ENCODE measurements around the gene SERPINE2.

SERPINE2 gene

DNA sequence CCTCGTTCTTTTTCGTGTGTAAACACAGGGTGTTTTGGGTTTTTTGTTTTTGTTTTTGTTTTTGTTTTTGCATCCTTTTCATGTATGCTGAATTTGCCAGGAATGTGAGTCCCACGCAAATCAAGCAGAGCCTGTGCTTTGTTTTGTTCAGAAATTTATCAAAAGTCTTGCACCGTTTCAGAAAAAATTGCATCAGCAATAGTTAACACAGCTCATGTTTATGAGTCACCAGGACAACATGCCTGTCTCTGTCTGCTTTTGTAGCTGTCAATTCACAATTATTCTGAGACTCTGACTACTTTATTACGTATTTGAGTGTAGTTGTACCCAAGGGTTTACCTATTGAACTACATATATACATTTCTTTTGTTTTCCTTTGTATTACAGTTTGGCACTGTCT, 43.5 kb downstream of the SERPINE2 start:
- no peak overlapping the region for H3K4me3 ChIP-seq (ENCODE audit: low read depth, low read length)
- TF ChIP-seq, protein P1, sequence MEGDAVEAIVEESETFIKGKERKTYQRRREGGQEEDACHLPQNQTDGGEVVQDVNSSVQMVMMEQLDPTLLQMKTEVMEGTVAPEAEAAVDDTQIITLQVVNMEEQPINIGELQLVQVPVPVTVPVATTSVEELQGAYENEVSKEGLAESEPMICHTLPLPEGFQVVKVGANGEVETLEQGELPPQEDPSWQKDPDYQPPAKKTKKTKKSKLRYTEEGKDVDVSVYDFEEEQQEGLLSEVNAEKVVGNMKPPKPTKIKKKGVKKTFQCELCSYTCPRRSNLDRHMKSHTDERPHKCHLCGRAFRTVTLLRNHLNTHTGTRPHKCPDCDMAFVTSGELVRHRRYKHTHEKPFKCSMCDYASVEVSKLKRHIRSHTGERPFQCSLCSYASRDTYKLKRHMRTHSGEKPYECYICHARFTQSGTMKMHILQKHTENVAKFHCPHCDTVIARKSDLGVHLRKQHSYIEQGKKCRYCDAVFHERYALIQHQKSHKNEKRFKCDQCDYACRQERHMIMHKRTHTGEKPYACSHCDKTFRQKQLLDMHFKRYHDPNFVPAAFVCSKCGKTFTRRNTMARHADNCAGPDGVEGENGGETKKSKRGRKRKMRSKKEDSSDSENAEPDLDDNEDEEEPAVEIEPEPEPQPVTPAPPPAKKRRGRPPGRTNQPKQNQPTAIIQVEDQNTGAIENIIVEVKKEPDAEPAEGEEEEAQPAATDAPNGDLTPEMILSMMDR (IDR thresholded peaks at IDR 0.05; ENCODE audit: control insufficient read depth, extremely low read depth, insufficient read depth), result no peak
- no peak for DNase-seq (ENCODE audit: low read depth)

DNA sequence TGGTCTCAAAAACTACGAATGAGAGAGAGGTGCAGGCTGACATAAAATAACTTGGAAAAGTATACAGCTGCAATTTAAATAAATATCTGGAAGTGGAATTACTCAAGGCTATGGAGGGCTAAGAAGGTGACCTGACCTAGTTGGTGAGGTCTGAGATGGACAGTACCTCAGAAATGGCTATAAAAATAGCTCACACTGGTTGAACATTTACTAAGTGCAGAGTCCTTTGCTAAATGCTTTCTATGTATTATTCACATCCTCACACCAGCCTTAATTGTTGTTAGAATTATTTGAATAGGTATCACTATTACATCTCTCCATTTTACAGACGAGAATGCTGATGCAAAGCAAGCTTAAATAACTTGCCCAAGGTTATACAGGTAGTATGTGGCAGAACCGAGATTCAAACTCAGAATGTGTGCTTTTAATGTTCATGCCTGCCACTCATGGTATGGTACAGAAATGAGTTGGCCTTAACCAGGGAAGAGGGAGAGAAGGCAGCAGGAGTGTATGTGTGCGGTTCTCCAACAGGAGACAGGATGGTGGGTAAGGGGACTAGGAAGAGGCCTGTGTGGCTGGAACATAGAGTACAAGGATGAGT, 44.4 kb downstream of the SERPINE2 start:
- TF ChIP-seq, protein P1 (IDR thresholded peaks at IDR 0.05; ENCODE audit: control insufficient read depth, extremely low read depth, insufficient read depth), result no peak
- no peak for DNase-seq (ENCODE audit: low read depth)
- H3K4me3 ChIP-seq (ENCODE audit: low read depth, low read length), result no peak overlapping the region

DNA sequence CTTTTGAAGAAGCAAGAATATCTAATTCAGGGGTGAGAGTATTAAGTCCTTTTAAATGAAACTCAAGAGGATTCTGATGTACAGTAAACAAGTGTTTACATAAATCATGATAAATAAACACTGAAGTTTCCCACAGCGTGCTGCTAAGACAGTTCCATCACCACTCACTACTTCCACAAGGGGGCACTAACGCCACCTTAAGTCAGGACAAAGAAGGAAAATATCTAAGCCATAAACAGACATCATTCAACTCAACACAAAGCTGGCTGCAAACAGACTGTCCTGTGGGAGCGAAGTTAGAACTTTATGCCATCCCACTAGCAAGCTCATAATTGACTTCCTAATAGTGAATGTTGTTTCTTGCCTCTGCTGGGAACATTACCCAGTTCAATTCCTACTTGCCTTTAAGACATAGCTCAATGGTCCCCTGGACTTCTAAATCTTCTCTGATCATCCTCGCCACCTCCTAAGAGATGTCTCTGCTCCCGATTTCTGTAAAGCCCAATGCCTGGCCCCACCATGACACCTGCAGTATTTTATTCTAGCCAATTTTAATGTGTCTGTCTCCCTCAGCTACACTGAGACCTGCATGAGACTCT, 45.4 kb downstream of the SERPINE2 start:
- TF ChIP-seq, protein P1 (IDR thresholded peaks at IDR 0.05; ENCODE audit: control insufficient read depth, extremely low read depth, insufficient read depth), result peak; percentile 87
- H3K4me3 ChIP-seq (ENCODE audit: low read depth, low read length), result no peak overlapping the region
- DNase-seq (ENCODE audit: low read depth), result peak; percentile 50

DNA sequence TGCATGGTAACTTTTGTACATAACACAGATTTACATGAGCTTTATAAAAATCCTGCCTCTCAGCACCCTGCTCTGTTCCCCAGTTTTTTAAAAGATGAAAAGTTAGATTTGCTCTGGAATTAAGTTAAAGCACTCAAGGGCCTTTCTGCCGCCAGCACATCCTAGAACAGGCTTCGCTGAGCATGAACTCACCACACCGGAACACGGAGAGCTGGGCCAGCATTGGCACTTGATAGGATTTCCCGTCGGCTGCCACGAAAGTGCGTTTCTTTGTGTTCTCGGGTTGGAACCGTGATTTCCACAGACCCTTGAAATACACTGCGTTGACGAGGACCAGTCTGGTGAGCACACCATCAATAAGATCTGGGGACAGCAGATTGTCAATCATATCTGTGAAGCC, 47.5 kb downstream of the SERPINE2 start:
- DNase-seq (ENCODE audit: low read depth), result no peak
- no peak overlapping the region for H3K4me3 ChIP-seq (ENCODE audit: low read depth, low read length)
- TF ChIP-seq, protein P1 (IDR thresholded peaks at IDR 0.05; ENCODE audit: control insufficient read depth, extremely low read depth, insufficient read depth), result no peak

DNA sequence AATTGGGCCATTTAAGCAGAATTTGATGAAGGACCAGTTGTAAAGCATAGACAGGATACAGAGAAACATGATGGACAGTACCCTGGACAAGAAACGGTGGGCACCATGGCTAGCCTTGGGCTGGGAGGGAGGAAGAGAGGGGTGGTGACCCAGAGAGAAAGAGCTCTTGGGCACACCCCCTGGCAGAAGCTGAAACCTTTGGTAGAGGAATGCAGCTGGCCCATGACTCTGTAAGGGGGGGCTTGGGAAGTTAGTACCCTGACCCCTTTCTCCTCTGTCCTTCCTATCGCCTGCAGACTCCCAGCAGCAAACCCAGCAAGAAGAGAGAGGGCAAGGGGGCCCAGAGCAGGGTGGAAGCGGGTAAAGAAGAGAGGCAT, 49.2 kb downstream of the SERPINE2 start:
- no peak for DNase-seq (ENCODE audit: low read depth)
- no peak overlapping the region for H3K4me3 ChIP-seq (ENCODE audit: low read depth, low read length)
- TF ChIP-seq, protein P1 (IDR thresholded peaks at IDR 0.05; ENCODE audit: control insufficient read depth, extremely low read depth, insufficient read depth), result no peak

DNA sequence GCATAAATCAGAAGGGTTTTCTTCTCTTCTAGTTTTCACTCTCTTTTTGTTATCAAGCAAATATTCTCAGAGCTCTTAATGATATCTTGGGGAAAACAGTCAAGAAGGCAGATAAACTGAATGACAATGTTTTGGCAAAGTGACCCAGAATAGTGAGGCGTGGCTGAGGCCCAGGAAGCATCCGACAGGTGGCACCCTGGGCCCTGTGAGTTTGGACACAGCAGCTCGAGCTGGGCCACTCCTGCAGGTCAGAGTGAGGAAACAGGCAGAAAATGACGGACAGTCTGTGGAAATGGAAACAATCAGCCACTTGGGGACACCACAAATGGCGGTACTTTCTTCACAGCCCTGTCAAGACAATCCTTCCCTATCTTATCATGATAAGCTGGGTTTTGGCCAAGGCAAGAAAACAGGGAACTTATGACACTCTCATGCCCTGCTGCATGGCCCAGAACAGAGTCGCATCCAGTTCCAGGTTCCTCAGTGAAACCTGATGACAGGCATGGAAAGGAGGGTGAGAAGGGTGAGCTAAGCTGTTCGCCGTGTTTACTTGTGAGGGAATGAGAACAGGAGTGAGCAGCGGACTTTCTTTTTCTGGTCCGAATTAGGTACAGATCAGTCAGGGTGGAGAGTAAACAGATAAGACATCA, 49.8 kb downstream of the SERPINE2 start:
- H3K4me3 ChIP-seq (ENCODE audit: low read depth, low read length), result no peak overlapping the region
- TF ChIP-seq, protein P1 (IDR thresholded peaks at IDR 0.05; ENCODE audit: control insufficient read depth, extremely low read depth, insufficient read depth), result peak; percentile 74
- peak; percentile 42 for DNase-seq (ENCODE audit: low read depth)
